Measurements from ENCODE around the gene GID8. TPM values are rescaled to one million over a fixed set of nuclear protein-coding genes. Genes with fewer than 3 reads are reported as not detected.

The GID8 gene
- total and polyA plus RNA-seq, 9 of the 15 experiments (the other 6 are each of a cell fraction or from before 2014, with no cell fraction given), result 7.5 to 31.6 (median 22.2) TPM

- no peak for TF ChIP-seq ZBTB11 (CRISPR knock-in tag; IDR thresholded peaks at IDR 0.05)
- TF ChIP-seq SRSF1 (IDR thresholded peaks at IDR 0.05; ENCODE audit: low read depth, low read length), result no peak
- TF ChIP-seq NKRF (IDR thresholded peaks at IDR 0.05; ENCODE audit: borderline replicate concordance), result no peak
Observed at GRCh38 chr20:62938105-62938888, at the start of gene GID8 (continued).
